K562 treated with DMSO at 1 percent for 48 hours (cell line): ENCODE results near the gene TGFBI. TPM values are rescaled to one million over a fixed set of nuclear protein-coding genes. Genes with fewer than 3 reads are reported as not detected.

Experiments used
- total RNA-seq: library from RNA; unstranded; fragments of 300-600 nt; gene quantifications from 2 replicates; pipeline ENCODE4 v1.2.3, GENCODE V29; 2022; ENCODE audit warnings: low replicate concordance; ENCODE audit errors: extremely low read depth

Gene TGFBI
- total RNA-seq: not detected in 2 replicates

DNA sequence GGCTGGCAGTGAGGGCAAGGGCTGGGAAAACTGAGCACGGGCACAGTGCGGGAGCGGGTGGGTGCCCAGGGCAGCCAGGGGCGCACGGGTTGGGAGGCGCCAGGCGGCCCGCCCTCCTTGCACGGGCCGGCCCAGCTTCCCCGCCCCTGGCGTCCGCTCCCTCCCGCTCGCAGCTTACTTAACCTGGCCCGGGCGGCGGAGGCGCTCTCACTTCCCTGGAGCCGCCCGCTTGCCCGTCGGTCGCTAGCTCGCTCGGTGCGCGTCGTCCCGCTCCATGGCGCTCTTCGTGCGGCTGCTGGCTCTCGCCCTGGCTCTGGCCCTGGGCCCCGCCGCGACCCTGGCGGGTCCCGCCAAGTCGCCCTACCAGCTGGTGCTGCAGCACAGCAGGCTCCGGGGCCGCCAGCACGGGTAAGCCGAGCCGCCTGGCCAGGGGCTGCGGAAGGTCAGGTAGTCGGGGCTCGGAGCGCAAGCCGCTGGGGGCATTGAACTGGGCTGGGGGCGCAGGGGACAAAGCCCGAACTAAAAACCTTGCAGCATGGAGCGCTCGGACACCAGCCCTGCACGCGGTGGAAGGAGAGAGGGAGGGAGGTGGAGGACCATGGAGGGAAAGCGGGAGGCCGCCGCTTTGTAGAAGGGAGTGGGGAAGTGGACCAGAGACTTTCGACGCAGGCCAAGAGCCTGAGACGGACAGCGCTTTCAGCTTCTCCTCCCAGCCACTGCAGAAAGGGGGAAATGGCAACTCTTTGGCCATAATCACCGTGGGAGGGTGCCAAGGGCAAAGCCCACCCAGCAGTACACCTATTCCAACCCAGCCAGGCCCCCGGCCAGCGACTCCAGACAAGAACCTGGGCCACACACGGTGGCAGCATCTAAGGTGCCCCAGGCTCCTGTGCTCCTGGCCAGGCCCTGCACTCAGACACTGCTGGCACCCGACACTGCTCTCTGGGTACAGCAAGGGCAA is at the start of gene TGFBI:
Gene TGFBI (plus strand): TSS at position 207 of the 961 bp plus-strand sequence. CDS start 68 bp downstream, at position 275.

Other genes starting within 250 kb of the TGFBI start
- gene SLC25A48, start 194.3 kb upstream of the TGFBI start, total RNA-seq: not detected in 2 replicates
- not detected in 2 replicates for gene IL9, start 133.1 kb upstream of the TGFBI start, total RNA-seq
- gene LECT2, start 74.0 kb upstream of the TGFBI start, total RNA-seq: not detected in 2 replicates
- not detected in 2 replicates for gene SMAD5, start 103.9 kb downstream of the TGFBI start, total RNA-seq
- not detected in 2 replicates for gene SMIM32, start 164.2 kb downstream of the TGFBI start, total RNA-seq